ENCODE measurements around the gene ANKRD12. TPM values are rescaled to one million over a fixed set of nuclear protein-coding genes. Genes with fewer than 3 reads are reported as not detected.

ANKRD12 gene
- total and polyA plus RNA-seq, 2 experiments from 2014 or later, result 23.9 to 92.4 TPM

DNA sequence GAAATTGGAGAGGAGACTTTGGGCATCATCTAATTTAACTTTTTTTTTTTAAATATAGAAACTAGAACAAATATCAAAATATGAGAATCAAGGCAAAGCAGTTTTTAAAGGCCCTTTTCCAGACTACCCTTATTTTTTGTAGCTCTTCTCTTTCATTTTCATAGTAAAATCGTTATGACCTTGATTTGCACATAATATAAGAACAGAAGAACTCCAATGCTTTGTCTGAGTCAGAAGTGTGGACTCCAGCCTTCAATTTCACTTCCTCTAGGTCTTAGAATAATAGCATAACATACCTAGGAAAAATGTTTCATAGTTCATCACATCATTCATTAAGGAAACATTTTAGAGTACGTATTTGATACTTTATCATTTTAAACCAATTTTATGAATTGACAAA lies 74.4 kb downstream of the ANKRD12 start:
- Mint-ChIP-seq H3K9me3 (no peaks in the 10 kb centered on the region), H3K4me1 (peaks cover 6% of the 10 kb centered on the region), H3K27ac (no peak overlapping the region), H3K27me3 (ENCODE audit: insufficient read depth, low read depth, poor library complexity) (no peaks in the 10 kb centered on the region), H3K36me3 (ENCODE audit: low read depth) (peaks cover 10% of the 10 kb centered on the region; the same call in 2 of the 3 replicates), H3K4me3 (no peak overlapping the region)
- DNase-seq (ENCODE audit: low spot score) (no peak), ATAC-seq (no peak)
- H3K36me3 ChIP-seq (ENCODE audit: insufficient read depth), result no peaks in the 10 kb centered on the region; the same call in 1 of the 2 replicates
- no peak overlapping the region for H2AFZ ChIP-seq
- H4K20me1 ChIP-seq (replicated peaks; ENCODE audit: insufficient read depth), result no peaks in the 10 kb centered on the region; the same call in 1 of the 2 replicates
- H3K4me2 ChIP-seq, result no peak overlapping the region
- no peaks in the 10 kb centered on the region for H3K27me3 ChIP-seq (ENCODE audit: insufficient read depth)
- TF ChIP-seq, protein P1, sequence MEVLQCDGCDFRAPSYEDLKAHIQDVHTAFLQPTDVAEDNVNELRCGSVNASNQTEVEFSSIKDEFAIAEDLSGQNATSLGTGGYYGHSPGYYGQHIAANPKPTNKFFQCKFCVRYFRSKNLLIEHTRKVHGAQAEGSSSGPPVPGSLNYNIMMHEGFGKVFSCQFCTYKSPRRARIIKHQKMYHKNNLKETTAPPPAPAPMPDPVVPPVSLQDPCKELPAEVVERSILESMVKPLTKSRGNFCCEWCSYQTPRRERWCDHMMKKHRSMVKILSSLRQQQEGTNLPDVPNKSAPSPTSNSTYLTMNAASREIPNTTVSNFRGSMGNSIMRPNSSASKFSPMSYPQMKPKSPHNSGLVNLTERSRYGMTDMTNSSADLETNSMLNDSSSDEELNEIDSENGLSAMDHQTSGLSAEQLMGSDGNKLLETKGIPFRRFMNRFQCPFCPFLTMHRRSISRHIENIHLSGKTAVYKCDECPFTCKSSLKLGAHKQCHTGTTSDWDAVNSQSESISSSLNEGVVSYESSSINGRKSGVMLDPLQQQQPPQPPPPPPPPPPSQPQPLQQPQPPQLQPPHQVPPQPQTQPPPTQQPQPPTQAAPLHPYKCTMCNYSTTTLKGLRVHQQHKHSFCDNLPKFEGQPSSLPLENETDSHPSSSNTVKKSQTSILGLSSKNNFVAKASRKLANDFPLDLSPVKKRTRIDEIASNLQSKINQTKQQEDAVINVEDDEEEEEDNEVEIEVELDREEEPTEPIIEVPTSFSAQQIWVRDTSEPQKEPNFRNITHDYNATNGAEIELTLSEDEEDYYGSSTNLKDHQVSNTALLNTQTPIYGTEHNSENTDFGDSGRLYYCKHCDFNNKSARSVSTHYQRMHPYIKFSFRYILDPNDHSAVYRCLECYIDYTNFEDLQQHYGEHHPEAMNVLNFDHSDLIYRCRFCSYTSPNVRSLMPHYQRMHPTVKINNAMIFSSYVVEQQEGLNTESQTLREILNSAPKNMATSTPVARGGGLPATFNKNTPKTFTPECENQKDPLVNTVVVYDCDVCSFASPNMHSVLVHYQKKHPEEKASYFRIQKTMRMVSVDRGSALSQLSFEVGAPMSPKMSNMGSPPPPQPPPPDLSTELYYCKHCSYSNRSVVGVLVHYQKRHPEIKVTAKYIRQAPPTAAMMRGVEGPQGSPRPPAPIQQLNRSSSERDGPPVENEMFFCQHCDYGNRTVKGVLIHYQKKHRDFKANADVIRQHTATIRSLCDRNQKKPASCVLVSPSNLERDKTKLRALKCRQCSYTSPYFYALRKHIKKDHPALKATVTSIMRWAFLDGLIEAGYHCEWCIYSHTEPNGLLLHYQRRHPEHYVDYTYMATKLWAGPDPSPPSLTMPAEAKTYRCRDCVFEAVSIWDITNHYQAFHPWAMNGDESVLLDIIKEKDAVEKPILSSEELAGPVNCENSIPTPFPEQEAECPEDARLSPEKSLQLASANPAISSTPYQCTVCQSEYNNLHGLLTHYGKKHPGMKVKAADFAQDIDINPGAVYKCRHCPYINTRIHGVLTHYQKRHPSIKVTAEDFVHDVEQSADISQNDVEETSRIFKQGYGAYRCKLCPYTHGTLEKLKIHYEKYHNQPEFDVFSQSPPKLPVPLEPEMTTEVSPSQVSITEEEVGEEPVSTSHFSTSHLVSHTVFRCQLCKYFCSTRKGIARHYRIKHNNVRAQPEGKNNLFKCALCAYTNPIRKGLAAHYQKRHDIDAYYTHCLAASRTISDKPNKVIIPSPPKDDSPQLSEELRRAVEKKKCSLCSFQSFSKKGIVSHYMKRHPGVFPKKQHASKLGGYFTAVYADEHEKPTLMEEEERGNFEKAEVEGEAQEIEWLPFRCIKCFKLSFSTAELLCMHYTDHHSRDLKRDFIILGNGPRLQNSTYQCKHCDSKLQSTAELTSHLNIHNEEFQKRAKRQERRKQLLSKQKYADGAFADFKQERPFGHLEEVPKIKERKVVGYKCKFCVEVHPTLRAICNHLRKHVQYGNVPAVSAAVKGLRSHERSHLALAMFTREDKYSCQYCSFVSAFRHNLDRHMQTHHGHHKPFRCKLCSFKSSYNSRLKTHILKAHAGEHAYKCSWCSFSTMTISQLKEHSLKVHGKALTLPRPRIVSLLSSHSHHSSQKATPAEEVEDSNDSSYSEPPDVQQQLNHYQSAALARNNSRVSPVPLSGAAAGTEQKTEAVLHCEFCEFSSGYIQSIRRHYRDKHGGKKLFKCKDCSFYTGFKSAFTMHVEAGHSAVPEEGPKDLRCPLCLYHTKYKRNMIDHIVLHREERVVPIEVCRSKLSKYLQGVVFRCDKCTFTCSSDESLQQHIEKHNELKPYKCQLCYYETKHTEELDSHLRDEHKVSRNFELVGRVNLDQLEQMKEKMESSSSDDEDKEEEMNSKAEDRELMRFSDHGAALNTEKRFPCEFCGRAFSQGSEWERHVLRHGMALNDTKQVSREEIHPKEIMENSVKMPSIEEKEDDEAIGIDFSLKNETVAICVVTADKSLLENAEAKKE (CRISPR knock-in tag; IDR thresholded peaks at IDR 0.05), result no peak
- TF ChIP-seq ZNF331 (CRISPR knock-in tag; IDR thresholded peaks at IDR 0.05; ENCODE audit: low read depth), result no peak
- TF ChIP-seq EZH2phosphoT487 (IDR thresholded peaks at IDR 0.05; ENCODE audit: unreplicated experiment), result no peak
- TF ChIP-seq, protein P2, sequence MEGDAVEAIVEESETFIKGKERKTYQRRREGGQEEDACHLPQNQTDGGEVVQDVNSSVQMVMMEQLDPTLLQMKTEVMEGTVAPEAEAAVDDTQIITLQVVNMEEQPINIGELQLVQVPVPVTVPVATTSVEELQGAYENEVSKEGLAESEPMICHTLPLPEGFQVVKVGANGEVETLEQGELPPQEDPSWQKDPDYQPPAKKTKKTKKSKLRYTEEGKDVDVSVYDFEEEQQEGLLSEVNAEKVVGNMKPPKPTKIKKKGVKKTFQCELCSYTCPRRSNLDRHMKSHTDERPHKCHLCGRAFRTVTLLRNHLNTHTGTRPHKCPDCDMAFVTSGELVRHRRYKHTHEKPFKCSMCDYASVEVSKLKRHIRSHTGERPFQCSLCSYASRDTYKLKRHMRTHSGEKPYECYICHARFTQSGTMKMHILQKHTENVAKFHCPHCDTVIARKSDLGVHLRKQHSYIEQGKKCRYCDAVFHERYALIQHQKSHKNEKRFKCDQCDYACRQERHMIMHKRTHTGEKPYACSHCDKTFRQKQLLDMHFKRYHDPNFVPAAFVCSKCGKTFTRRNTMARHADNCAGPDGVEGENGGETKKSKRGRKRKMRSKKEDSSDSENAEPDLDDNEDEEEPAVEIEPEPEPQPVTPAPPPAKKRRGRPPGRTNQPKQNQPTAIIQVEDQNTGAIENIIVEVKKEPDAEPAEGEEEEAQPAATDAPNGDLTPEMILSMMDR (conservative IDR thresholded peaks at IDR 0.05; ENCODE audit: low read depth in 2 of 2), result no peak
- TF ChIP-seq, protein P3, sequence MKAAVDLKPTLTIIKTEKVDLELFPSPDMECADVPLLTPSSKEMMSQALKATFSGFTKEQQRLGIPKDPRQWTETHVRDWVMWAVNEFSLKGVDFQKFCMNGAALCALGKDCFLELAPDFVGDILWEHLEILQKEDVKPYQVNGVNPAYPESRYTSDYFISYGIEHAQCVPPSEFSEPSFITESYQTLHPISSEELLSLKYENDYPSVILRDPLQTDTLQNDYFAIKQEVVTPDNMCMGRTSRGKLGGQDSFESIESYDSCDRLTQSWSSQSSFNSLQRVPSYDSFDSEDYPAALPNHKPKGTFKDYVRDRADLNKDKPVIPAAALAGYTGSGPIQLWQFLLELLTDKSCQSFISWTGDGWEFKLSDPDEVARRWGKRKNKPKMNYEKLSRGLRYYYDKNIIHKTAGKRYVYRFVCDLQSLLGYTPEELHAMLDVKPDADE (IDR thresholded peaks at IDR 0.05), result no peak
- TF ChIP-seq JUNB (IDR thresholded peaks at IDR 0.05; ENCODE audit: unreplicated experiment), result no peak
- no peak for TF ChIP-seq STAT1 (IDR thresholded peaks at IDR 0.05; ENCODE audit: unreplicated experiment)
- TF ChIP-seq CREB1 (CRISPR knock-in tag; IDR thresholded peaks at IDR 0.05; ENCODE audit: low read depth), result no peak
- no peak for TF ChIP-seq ZNF114 (CRISPR knock-in tag; IDR thresholded peaks at IDR 0.05)
- no peak for TF ChIP-seq EZH2 (IDR thresholded peaks at IDR 0.05; ENCODE audit: low read depth, unreplicated experiment)
- TF ChIP-seq NANOG (IDR thresholded peaks at IDR 0.05; ENCODE audit: borderline replicate concordance), result no peak
- TF ChIP-seq, protein P4, sequence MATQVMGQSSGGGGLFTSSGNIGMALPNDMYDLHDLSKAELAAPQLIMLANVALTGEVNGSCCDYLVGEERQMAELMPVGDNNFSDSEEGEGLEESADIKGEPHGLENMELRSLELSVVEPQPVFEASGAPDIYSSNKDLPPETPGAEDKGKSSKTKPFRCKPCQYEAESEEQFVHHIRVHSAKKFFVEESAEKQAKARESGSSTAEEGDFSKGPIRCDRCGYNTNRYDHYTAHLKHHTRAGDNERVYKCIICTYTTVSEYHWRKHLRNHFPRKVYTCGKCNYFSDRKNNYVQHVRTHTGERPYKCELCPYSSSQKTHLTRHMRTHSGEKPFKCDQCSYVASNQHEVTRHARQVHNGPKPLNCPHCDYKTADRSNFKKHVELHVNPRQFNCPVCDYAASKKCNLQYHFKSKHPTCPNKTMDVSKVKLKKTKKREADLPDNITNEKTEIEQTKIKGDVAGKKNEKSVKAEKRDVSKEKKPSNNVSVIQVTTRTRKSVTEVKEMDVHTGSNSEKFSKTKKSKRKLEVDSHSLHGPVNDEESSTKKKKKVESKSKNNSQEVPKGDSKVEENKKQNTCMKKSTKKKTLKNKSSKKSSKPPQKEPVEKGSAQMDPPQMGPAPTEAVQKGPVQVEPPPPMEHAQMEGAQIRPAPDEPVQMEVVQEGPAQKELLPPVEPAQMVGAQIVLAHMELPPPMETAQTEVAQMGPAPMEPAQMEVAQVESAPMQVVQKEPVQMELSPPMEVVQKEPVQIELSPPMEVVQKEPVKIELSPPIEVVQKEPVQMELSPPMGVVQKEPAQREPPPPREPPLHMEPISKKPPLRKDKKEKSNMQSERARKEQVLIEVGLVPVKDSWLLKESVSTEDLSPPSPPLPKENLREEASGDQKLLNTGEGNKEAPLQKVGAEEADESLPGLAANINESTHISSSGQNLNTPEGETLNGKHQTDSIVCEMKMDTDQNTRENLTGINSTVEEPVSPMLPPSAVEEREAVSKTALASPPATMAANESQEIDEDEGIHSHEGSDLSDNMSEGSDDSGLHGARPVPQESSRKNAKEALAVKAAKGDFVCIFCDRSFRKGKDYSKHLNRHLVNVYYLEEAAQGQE (IDR thresholded peaks at IDR 0.05; ENCODE audit: unreplicated experiment), result no peak
- TF ChIP-seq POLR2AphosphoS5 (IDR thresholded peaks at IDR 0.05; ENCODE audit: low read depth), result no peak
- H3K4me1 ChIP-seq (ENCODE audit: insufficient read depth), result no peaks in the 10 kb centered on the region; the same call in 1 of the 2 replicates
- no peak overlapping the region for H3K27ac ChIP-seq (ENCODE audit: low read depth)
- H3K9me2 ChIP-seq (ENCODE audit: insufficient read depth), result no peaks in the 10 kb centered on the region
- no peaks in the 10 kb centered on the region for H3K79me2 ChIP-seq (replicated peaks; ENCODE audit: insufficient read depth)
- H3F3A ChIP-seq (replicated peaks; ENCODE audit: low read depth), result no peaks in the 10 kb centered on the region
- H3K4me3 ChIP-seq, result no peak overlapping the region
